ENCODE results near the gene KLF7. TPM values are rescaled to one million over a fixed set of nuclear protein-coding genes. Genes with fewer than 3 reads are reported as not detected.
"Not testable (repeated sequence)": the region's sequence is repeated elsewhere in the genome, so short reads cannot be mapped to it uniquely, and the experiment has no call there.

KLF7 gene
- total RNA-seq, 1 experiment from 2014 or later: 6.2 TPM

- DNase-seq (ENCODE audit: low read depth, low spot score); in situ Hi-C loops (cut with HindIII; ENCODE audit: low pct_unique_long_range_greater_than_20kb, low sequenced_read_pairs): not testable (repeated sequence)
Measured at GRCh38 chr2:207037023-207037422, 128.7 kb downstream of the KLF7 start.

GRCh38 chr2:207035875-207036274 lies 129.9 kb downstream of the KLF7 start:
- in situ Hi-C loops (cut with HindIII; ENCODE audit: low pct_unique_long_range_greater_than_20kb, low sequenced_read_pairs): no loop called here
- no peak for DNase-seq (ENCODE audit: low read depth, low spot score)

GRCh38 chr2:207032490-207032889 lies 133.3 kb downstream of the KLF7 start:
- DNase-seq (ENCODE audit: low read depth, low spot score): no peak
- in situ Hi-C loops (cut with HindIII; ENCODE audit: low pct_unique_long_range_greater_than_20kb, low sequenced_read_pairs): no loop called here

Small RNA genes within 50 kb of the gene (small RNA-seq; reads per million reads assigned to genes)
- gene MIR2355 (0 to 0.57 reads per million in 2 experiments), gene MIR7845 (0.04 to 0.05 reads per million in 2 experiments)

Other genes starting within 250 kb of the KLF7 start
- not detected in 2 replicates for gene CPO, start 226.4 kb downstream of the KLF7 start, total RNA-seq (2014; rRNA removed; shearing (Covaris generic))

Data from SK-MEL-5 (cell line).